T-helper 1 cell treated with Interleukin-12 subunit alpha and Interleukin-12 subunit beta and Interleukin-4 antibody, amounts not matched to agents 30 ng/mL and 1 ng/mL, for 36 hours (primary cell): ENCODE results near the gene BTBD9. TPM values are rescaled to one million over a fixed set of nuclear protein-coding genes. Genes with fewer than 3 reads are reported as not detected.

ENCODE experiments used
- intact Hi-C: fragments of 100-400 bp; cut with micrococcal nuclease; formaldehyde crosslinking; loops from one replicate; pipeline ENCODE4 v1.15.1; 2024
- total RNA-seq: library from RNA; stranded (reverse); gene quantifications from 2 replicates; pipeline ENCODE4 v1.2.3, GENCODE V29; 2022

The BTBD9 gene
- total RNA-seq, 1 donor from 2014 or later, result 21.7 TPM

GRCh38 chr6:38269461-38270172, 370.1 kb downstream of the BTBD9 start:
- intact Hi-C loops, result no loop called here

DNA sequence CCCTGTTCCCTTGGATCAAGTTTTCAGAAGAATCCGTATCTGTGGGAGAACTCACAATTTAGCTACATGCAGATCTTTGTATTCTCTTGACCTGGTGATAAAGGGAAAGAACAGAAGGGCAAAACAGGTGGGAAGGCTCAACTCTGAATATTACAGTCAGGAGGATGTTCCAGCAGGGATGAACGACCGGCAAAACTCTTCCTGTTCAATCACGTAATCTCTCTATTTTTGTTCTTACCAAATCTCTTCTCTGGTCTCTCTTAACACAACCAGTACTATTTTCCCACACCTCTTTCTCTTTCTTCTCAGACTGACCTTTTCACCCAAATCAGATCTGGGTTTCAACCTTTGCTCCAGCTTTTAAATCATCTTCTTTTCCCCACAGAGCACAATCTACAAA, 371.4 kb downstream of the BTBD9 start:
- intact Hi-C loops, result no loop called here

- intact Hi-C loops, result no loop called here
Measured at GRCh38 chr6:38266921-38267354, 372.8 kb downstream of the BTBD9 start.

DNA sequence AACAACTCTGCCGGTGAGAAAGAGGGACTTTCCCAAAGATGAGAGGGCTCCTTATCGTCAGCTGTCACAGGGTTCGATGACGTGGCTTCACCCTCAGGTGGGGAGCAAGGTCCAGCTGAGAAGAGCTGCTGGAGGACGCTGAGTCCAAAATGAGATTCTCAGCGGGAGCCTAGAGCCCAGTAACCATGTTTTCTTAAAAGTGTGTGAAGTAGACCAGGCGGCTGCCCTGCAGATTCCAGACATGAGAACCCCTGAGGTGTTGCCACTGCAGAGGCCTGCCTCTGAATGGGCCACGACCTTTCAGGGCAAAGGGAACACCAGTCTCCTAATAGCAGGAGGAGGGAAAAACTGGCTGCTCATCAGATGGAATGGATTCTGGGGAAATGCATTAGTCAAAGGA, 375.1 kb downstream of the BTBD9 start:
- intact Hi-C loops, result no loop called here

- intact Hi-C loops, result no loop called here
Measured at GRCh38 chr6:38262609-38263008, 377.1 kb downstream of the BTBD9 start.

DNA sequence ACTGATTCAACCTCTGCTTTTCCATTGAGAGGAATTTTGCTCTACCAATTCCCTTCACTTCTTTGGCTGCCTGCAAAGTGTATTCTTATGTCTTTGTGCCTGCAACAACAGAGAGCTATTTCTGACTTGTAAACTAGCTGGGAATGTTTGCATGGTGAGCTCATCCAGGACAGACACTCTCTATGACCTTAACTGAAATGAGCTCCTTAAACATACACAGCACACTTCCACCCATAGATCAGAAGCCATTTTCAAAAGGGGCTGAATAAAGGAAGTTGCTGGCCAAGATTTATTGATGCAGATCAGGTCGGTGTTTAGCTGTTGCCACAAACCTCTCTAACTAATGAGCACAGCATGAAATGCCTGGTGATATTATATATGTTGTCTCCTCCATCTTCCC, 377.7 kb downstream of the BTBD9 start:
- intact Hi-C loops, result no loop called here

- intact Hi-C loops, result no loop called here
Measured at GRCh38 chr6:38261626-38262025, 378.1 kb downstream of the BTBD9 start.

DNA sequence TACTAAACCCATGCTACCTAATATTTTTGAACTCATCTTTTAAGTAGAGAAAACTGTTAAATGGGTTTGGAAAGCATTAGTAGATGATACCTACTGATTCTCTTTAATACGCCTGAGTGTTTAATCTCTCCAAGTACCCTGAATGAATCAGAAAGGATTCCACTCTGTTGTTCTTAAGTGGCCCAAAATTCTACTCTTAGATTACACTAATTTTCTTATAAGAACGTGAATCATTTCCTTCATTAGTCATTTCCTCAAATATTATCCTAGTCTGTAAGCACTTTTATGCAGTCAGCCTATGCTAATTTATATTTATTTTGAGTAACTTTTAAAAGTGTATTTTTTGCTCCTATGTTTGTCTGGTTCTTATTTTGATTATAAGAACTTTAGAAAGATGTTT, 380.0 kb downstream of the BTBD9 start:
- intact Hi-C loops, result no loop called here

GRCh38 chr6:38248500-38249234, 391.1 kb downstream of the BTBD9 start:
- intact Hi-C loops, result no loop called here

DNA sequence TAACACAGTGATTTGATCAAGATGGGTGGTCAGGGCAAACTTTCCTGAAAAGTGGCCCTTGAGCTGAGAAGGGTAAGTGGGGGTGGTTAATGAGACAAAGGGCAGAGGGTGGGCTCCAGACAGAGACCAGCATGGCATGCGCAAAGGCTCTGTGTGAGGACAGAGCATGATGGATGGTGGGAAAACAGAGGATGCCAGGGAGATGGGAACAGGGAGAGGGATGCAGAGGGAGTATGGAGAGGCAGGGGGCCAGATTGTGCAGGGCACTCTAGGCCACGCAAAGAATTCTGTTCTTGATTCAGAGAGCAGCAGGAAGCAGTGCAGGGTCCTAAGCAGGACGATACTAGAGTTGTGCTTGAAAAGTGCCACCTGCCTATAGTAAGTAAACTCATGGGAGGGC, 394.4 kb downstream of the BTBD9 start:
- intact Hi-C loops, result no loop called here

DNA sequence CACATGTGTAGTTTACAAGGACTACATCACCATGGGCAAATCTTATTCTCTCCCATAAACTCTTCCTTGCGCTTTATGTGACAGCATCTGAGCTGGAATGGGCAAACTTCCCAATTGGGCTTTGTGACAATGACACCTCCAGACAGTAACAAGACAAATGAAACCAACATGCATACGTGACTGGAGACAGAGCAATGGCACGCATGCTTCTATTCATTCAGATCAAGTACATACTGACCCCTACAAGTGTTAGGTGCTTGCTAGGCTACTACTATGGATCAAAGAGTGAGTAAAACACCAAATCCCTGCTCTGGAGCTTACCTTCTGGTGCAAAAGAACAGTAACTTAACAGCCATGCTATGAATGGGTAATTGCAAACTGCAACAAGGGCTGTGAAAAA, 394.9 kb downstream of the BTBD9 start:
- intact Hi-C loops, result no loop called here

GRCh38 chr6:38241200-38241871, 398.4 kb downstream of the BTBD9 start:
- intact Hi-C loops, result no loop called here

GRCh38 chr6:38239719-38240451, 399.8 kb downstream of the BTBD9 start:
- intact Hi-C loops, result no loop called here

DNA sequence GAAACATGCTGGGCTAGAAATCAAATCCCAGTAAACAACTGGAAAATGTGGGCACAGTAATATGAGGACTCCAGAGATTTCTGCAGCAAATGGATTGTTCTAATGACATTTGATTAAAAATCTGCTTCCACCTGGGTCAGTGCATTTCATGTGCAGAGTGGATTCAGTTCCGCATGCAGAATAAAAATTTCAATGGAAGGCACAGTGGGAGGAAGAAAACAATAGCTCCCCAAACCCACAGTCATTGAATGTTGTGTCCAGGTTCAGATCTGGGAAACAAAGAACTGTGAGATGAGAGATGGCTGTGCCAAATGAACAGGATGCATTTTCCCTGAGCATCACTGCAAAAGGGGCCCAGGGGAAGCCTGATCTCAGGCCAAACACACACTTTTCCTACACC, 403.1 kb downstream of the BTBD9 start:
- intact Hi-C loops, result no loop called here

DNA sequence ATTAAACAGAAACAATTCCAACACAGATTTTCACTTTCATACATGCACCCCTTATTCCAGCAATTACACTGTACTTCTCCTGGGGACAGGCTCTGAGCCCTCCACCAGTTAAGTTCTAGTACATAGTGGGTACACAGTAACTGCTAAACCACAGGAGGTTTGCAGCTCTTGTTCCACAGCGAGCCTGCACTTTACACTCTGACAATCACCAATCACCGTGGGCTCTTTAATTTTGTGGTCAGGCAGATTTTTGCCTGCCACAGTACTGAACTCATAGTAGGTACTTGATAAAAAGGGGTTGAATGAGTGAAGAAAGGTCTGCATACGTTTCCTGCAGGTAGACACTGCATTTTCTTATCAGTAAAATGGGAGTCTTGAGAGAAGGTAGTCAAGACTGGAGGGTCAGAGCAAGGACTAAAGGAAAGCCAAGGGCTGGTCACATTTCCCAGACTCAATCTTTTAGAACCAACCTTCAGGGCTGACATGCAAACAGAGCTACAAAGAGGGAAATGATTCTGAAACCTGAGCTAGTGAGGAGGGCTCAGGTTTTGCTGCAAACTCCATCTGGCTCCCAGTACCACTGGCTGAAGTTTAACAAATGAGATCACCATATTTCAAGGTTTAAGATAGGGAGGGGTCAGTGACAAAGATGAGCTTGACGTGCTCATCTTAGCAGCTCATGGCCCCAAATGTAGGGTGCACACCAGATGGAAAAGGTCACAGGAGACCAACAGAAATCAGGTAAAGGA, 404.6 kb downstream of the BTBD9 start:
- intact Hi-C loops, result no loop called here

- intact Hi-C loops, result no loop called here
Measured at GRCh38 chr6:38234141-38234540, 405.6 kb downstream of the BTBD9 start.

DNA sequence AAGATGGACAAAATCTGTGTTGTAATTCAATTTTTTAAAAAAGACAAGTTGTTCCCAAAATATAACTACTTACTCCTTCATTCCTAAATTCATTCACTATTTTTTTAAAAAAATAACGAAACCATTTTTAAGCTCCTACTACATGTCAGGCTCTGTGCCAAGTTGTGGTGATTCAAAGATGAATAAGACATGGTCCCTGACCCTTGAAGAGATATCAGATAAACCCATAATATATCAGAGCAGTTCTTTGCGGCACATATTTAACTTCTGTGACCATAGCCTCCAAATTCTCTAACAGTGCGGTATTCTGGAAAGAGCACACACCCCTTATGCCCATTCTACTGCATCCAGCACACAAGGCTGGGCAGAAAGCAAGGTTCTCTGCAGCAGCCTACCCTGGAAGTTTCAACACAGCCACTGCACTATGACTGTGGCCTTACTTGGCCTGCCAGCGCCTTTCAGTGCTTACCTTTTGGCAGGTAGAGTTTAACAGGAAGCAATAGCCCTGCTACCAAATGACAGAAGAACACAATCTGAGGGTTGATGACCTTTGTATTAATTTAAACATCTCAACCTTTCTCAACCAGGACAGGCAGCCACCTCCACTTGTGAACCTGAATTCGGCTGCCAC, 406.5 kb downstream of the BTBD9 start:
- intact Hi-C loops, result no loop called here

DNA sequence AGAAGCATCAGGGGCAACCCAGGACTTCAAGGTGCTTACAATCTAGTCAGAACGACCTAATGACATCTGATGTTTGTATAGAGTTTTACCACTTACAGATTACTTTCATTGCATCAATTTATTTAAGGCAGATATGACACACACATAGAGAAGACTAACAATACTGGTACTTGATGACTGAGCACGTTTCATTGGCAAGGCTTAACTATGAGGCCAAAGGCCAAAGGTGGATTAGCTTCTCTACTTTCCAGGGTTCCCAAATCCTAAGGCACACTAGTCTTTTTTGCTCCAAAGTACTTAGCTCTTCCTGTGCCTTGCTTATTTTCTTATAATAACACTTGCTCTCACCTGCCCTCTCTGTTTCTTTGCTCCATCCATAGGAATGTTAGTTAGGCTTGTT, 414.0 kb downstream of the BTBD9 start:
- intact Hi-C loops, result no loop called here

DNA sequence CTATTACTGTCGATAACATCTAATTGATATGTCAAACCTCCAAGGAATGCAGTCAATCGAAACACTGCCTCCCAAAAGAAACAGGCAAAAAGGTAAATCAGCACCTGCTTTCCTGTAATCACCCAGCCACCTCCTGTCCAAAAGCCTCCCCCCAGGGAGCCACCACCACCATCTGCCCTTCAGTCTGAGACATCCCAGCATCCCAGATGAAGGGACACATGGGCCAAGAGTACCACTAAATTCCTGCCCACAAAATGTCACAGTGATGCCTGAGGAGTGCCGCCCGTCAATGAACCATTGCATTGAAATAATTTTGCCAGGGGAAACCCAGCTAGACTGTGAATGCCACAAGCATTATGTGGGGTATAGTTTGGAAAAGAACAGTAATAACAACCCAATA, 418.5 kb downstream of the BTBD9 start:
- intact Hi-C loops, result no loop called here

DNA sequence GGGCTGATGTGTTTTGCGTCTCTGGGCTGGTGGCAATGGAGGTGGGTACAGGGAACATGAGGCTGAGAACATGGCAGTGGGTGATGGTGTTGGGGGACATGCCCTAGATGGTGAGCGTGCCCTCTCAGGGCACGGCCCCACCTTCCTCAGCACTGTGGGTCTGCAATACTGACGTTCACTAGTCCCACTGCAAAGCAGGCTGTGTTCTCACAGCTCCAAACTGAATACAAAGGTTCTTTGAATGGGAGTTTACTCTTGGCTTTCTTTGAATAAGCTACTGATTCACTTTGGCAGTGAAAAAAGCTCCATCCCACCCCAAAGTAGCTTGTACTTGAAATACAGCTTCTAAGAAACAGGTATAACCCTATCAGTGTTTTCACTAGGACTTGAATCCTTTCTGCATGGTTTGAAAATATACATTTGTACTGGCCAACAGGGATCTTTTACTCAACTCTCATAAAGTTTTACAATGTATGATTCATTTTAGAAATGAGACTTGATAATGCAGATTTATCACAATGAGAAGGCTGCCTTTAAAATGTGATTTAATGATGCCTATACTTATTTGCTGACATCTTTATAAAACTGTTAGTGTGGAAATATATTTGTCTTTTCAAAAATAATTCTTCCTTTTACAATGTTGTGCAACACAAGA, 419.5 kb downstream of the BTBD9 start:
- intact Hi-C loops, result no loop called here
